Erythroblast (primary cell): Measurements from ENCODE around the gene ACTL8.

Source experiments
- GATA1 ChIP-seq: IDR thresholded peaks from 2 replicates; pipeline ENCODE4 v1.6.1; 2011; ENCODE audit warnings: low read depth, mild to moderate bottlenecking, control low read depth, low read length, moderate library complexity
- POLR2A ChIP-seq: IDR thresholded peaks from 2 replicates; pipeline ENCODE4 v1.6.1; 2011; ENCODE audit warnings: mild to moderate bottlenecking, low read length

GRCh38 chr1:17828991-17829390 lies 73.9 kb downstream of the ACTL8 start:
- TF ChIP-seq POLR2A = no peak
- no peak for TF ChIP-seq GATA1
